GM19025 (cell line): ENCODE results near the gene MAGI2.

Experiments
- ATAC-seq: cut with Tn5 transposase; IDR thresholded peaks from one replicate; pipeline ENCODE4 v1.9.1; 2021; ENCODE audit warnings: mild to moderate bottlenecking, low read depth, moderate library complexity; ENCODE audit not compliant: unreplicated experiment

MAGI2 gene

GRCh38 chr7:78703391-78703790, 750.1 kb downstream of the MAGI2 start:
- no peak for ATAC-seq

GRCh38 chr7:78702770-78703169, 750.7 kb downstream of the MAGI2 start:
- ATAC-seq = no peak

GRCh38 chr7:78695826-78696225, 757.6 kb downstream of the MAGI2 start:
- ATAC-seq = no peak

GRCh38 chr7:78691584-78691983, 761.9 kb downstream of the MAGI2 start:
- ATAC-seq = no peak

- ATAC-seq = no peak
These were observed 763.3 kb downstream of the MAGI2 start for GRCh38 chr7:78690174-78690573.

GRCh38 chr7:78688376-78688775, 765.1 kb downstream of the MAGI2 start:
- no peak for ATAC-seq

GRCh38 chr7:78686189-78686588, 767.3 kb downstream of the MAGI2 start:
- ATAC-seq = no peak

GRCh38 chr7:78684201-78684600, 769.3 kb downstream of the MAGI2 start:
- ATAC-seq = no peak

- ATAC-seq = no peak
These were observed 769.9 kb downstream of the MAGI2 start for GRCh38 chr7:78683566-78683965.

- no peak for ATAC-seq
These were observed 774.2 kb downstream of the MAGI2 start for GRCh38 chr7:78679112-78679876.

- no peak for ATAC-seq
These were observed 776.1 kb downstream of the MAGI2 start for GRCh38 chr7:78677391-78677790.

- ATAC-seq = no peak
These were observed 778.0 kb downstream of the MAGI2 start for GRCh38 chr7:78675511-78675910.

GRCh38 chr7:78673272-78673671, 780.2 kb downstream of the MAGI2 start:
- ATAC-seq = no peak

GRCh38 chr7:78662939-78663338, 790.5 kb downstream of the MAGI2 start:
- no peak for ATAC-seq

- ATAC-seq = no peak
These were observed 803.5 kb downstream of the MAGI2 start for GRCh38 chr7:78649976-78650375.

GRCh38 chr7:78649236-78649635, 804.2 kb downstream of the MAGI2 start:
- ATAC-seq = no peak

- ATAC-seq = no peak
These were observed 810.7 kb downstream of the MAGI2 start for GRCh38 chr7:78642751-78643150.

GRCh38 chr7:78638364-78638763, 815.1 kb downstream of the MAGI2 start:
- no peak for ATAC-seq

- no peak for ATAC-seq
These were observed 816.7 kb downstream of the MAGI2 start for GRCh38 chr7:78636727-78637126.

GRCh38 chr7:78635026-78635793, 818.3 kb downstream of the MAGI2 start:
- ATAC-seq = no peak

GRCh38 chr7:78634093-78634492, 819.4 kb downstream of the MAGI2 start:
- ATAC-seq = no peak

- no peak for ATAC-seq
These were observed 832.5 kb downstream of the MAGI2 start for GRCh38 chr7:78620920-78621319.
